GM18507 (cell line): Measurements from ENCODE around the gene STEAP3.

ENCODE experiments used
- DNase-seq: peaks from one replicate; pipeline ENCODE4 v3.0.0; 2011; ENCODE audit warnings: low read depth; ENCODE audit not compliant: insufficient read length; ENCODE audit errors: extremely low spot score
- FAIRE-seq: peaks from 2 replicates; lab custom pipeline; 2011; peaks lifted over from hg19 to GRCh38; lab: Jason Lieb, UNC

STEAP3 gene

DNA sequence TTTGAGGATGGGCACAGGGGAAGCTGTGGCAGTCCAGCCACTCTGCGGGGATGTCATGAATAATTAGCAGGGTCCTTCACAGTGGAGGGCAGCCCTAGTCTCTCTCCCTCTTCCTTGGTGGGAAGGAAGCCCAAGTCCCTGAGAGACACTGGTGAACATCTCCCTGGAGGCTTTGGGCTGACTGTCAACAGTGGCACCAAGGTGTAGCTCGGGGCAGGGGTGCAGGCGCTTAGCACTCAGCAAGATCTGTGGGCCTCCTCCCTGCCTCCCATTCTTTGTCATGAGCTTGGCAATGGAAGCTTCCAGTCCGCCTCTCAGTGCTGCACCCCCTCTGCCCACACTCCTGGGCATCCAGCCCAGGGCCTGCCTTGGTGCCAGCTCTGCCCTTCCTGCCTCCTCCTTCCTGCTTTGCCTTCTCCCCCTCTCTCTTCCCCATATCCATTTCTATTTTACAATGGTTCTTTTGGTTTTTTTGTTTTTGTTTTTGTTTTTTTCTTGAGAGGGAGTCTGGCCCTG lies 59.4 kb downstream of the STEAP3 start:
- no peak for FAIRE-seq

DNA sequence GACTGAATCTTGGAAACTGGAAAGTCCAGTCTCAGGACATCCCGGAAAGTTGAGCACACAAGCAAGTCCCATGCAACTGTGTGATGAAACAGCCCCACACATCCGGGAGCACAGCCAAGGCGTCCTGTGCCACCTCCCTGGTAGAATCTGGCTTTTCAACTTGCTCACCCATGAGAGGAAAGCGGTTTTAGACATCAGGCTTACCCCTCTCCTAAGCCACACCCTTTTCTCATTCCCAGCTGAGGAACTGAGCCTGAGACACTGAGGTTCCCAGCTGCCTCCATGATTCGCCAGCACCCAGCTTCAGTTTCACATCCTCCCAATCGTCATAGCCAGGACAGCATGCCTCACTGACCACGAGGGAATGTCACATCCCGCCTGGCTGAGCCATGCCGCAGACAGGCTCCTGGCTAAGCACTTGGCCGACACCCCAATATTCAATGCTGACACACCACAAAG lies 60.3 kb downstream of the STEAP3 start:
- DNase-seq (no peak), FAIRE-seq (no peak)

More for the DNA sequence above, 59.4 kb downstream of the STEAP3 start:
- no peak for DNase-seq

DNA sequence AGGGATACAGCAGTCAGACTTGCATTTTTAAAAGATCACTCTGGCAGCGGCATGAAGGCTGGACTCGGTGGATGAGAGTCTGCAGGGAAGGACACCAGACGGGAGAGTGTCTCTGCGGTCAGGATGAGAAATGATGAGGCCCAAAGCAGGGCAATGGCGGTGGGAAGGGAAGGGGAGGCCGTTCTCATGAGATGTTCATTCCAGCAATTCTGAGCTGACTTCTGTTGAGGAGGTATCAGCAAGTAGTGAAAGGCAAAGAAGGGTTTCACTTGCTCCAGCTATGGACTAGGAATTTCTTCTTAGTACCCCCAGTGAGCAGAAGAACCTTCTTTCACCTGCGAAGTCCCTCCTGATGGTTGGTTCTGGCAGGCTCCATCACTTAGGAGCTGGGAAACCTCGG lies 63.0 kb downstream of the STEAP3 start:
- DNase-seq (no peak), FAIRE-seq (no peak)

- DNase-seq, result no peak
- FAIRE-seq, result no peak
Measured at GRCh38 chr2:119288576-119288975, 64.9 kb downstream of the STEAP3 start.

DNA sequence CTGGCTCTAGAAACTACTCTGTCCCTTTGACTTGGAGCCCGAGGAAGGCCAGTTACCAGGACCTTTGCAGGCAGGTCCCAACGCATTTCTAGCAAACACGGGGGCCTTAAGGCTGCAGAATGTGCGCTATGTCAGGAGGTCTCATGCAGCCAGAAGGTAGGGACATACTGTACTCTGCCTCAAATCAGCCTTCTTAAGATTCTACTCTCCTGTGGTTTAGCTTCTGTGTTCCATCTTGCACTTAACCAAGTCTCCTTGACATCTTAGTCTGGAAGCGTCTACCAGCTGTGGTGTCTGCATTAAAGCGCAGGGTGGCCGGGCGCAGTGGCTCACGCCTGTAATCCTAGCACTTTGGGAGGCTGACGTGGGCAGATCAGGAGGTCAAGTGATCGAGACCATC lies 65.5 kb downstream of the STEAP3 start:
- no peak for DNase-seq
- FAIRE-seq, result no peak

DNA sequence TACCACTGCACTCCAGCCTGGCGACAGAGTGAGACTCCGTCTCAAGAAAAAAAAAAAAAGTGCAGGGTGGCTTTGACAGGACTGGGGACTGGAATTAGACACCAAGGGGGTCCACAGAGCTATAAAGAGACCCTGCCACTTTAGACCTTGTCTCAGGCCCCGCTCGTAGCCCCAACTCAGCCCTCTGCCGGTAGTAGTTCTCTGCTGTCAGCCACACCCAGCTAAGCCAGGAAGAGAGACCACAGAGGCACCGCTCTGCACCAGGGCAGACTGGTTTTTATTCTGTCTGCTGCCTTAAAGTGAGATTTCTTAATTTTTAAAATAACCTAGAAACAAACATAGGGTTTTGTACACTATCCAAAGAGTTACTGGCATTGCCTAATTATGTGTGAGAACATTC lies 66.0 kb downstream of the STEAP3 start:
- no peak for DNase-seq
- no peak for FAIRE-seq

DNA sequence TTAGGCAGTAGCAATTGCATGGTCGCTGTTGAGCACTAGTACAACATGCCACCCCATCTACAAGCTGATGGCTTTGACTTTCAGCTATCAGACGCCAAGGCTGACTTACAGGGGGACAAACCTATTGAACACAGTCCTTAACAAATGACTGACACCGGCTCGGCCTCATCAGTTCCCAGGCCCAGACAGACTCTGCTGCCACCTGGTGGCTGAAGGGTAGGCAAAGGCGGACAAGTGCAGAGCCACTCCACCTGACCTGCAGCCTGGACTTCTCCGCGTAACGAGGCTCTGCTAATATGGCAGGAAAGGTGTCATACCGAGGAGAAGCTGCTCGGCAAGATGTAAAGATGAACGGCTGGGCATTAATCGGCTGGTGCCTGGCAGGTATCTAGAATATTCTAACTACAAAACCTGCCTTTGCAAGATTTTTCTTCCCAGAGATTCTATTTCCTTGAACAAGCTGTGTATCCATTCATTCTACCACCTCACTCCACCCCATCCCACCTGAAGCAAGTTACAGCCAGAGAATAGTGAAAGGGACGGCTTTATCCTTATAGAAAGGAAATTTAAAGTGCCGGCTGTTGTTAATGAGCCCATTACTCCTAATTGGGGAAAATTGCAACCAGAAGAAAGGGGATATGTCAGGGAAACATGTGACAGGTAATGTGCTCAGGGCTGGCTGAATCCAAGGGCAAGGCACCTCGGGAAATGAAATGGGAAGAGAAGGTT lies 67.4 kb downstream of the STEAP3 start:
- no peak for DNase-seq
- FAIRE-seq, result no peak

DNA sequence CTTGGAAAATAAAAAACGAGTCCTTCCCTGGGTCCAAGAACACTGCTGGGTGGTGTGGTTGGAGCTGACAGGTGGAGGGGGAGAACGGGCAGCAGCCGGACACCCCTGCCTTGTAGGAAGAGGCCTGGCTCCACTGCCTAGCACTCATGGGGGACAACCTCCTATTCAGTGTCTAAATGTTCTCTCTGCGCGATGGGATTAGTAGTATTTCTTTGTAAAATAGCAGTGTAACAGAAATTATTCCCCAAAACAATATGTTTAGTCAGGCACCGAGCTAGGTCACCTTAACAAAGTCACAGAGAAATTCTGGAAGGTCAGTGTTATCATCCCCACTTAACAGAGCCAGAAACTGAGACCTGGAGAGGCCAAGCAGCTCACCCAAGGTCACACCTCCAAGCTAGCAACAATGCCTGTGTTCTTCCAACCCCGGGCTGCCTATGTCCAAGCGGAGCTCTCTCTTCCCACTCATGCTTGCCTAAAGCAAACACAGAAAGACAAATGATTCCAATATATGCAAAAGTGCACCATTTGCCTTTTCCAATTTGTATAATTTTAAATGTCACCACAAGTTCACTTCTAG lies 68.0 kb downstream of the STEAP3 start:
- FAIRE-seq, result no peak

GRCh38 chr2:119292226-119292625 lies 68.6 kb downstream of the STEAP3 start:
- FAIRE-seq (no peak), DNase-seq (no peak)

More for the DNA sequence above, 68.0 kb downstream of the STEAP3 start:
- DNase-seq, result no peak

GRCh38 chr2:119293254-119293653 lies 69.6 kb downstream of the STEAP3 start:
- DNase-seq (no peak), FAIRE-seq (no peak)

DNA sequence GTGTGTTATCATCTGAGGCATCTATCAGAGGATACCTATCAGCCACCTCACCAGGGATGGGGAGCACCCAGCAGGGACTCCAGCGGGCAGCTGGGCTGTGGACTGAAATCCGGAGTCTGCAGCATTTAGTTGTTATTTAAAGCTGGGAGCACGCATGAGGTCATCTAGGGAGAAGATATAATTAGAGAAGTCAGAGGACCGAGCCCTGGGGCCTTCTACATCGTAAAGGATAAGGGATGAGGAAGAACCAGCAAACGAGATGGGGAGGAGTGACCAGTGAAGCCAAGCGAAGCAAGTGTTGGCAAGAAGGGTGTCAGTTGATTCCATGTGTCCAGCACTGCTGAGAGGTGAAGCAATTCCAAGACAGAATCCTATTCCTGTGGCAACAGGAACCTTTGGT lies 70.3 kb downstream of the STEAP3 start:
- FAIRE-seq, result no peak
- no peak for DNase-seq

GRCh38 chr2:119294671-119295070 lies 71.0 kb downstream of the STEAP3 start:
- no peak for FAIRE-seq
- no peak for DNase-seq

DNA sequence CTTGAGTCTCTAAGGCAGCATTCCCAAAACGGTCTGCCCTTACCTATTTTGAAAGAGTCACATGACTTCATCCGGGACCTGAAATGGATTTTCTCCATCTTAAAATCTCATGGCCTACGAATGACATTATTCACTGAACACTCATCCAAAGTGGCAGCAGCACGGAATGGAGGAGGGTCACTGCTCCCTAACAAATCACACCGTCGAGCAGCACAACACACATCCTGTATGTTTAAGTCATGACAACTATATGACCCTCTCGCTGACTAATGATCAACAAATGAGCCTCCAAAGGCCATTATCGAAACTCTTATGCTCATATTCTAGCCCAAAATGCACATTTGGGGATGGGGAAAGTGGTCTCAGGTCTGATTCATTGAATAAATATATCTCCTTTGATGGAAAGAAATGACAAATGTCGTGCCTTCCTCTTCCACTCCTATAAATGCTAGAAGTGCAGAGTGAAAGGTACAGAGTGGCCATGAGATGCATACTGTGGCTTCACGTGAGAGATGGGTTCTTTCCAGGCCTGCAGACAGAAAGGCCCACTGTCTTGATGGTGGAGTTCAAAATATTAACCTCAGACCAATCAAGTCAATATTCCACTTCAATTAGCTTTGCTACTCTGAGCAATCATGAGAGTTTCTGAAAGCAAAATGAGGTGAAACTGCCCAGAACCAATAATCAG lies 72.2 kb downstream of the STEAP3 start:
- no peak for DNase-seq
- no peak for FAIRE-seq

DNA sequence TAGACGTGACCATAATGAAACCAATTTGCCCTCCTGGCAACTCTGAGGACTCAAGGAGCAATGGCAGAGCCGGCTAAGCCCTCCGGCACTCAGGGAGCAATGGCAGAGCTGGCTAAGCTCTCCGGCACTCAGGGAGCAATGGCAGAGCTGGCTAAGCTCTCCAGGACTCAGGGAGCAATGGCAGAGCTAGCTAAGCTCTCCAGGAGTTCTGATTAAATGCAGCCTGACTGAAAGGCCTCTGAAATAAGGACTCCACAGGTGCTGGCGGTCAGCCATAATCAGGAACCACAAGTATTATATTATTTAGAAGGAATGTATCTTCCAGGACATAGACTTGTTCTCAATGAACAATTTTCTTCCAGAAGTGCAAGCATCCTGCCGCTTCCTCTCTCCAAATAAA lies 77.8 kb downstream of the STEAP3 start:
- no peak for DNase-seq
- FAIRE-seq, result no peak

GRCh38 chr2:119304847-119305246 lies 81.2 kb downstream of the STEAP3 start:
- no peak for FAIRE-seq

DNA sequence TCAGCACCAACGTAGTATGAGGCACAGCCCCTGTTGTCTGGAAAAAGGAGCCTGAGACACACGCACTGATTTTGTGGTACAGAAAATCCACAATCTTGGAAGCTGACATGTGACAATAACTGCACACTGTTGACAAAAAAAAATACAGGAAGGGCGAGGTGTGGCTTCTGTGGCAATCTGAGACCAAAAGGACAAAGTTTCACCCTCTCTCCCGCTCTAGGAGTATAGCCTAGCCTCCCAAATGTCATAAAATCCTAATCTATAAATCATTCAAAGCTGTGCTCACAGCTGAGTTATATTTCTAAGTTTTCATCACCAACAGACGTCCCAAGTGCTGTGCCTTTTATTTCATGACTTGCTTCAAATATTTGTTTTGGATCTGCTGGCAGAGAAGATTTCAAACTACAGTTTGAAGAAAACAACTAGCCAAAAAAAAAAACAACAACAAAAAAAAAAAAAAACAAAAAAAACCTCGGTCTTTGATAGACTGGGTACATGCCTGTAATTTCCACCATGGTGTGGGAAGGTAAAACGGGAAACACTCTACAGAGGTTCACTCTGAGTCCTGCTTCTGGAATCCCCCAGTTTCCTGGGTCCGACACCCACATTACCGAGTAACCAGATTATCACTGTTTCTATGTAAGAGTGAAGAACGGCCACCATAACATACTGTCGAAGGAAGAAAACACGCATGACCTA lies 82.0 kb downstream of the STEAP3 start:
- DNase-seq (no peak), FAIRE-seq (no peak)

More at GRCh38 chr2:119304847-119305246, 81.2 kb downstream of the STEAP3 start:
- no peak for DNase-seq

DNA sequence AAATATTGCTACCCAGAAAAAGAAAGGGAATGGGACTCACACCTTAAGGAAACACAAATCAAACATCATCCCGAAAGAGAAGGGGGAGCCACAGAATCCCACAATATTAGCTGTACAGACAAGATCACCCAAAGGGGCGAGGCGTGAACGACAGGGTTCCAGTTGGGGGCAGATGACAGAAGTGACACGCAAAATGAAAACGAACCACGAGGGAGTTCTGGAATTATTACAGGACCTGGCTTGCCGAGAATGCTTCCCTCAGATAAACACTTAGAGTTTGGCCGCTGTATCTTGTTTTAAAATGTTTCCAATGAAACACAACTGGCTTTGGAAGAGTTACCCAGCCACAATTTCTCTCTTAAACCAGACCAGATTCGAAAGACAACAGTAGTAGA lies 82.6 kb downstream of the STEAP3 start:
- FAIRE-seq (no peak), DNase-seq (no peak)

DNA sequence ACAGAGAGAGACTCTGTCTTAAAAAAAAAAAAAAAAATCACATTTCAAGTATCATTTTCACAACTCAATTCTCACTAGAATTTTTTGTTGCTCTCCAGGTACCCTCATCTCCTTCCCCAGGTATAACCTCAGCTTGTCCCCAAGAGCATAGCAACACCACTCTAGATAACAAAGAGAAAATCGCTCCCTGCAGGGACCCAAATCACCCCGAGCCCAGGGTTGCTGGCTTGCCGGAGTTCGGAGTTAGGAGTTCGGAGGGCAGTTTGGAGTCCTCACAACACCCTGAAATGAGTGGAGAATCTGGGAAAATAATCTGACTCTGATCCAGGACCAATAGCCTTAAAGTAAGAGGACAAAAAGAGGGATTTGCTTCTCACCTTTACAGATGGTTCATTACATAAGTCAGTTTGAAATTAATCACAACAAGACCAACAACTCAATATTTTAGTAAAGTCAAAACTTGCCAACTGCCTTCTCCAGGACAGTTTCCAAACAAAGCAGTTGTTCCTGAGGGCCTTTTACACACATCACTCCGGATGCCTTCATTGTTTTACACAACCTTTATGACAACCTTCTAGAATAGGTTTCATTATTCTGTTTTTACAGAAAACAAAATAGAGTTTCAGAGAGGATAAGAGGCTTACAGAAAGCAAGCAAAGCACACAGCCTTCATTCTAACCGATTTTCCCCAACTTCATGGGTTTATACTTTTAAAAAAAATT lies 83.9 kb downstream of the STEAP3 start:
- DNase-seq, result no peak

GRCh38 chr2:119308793-119309330 lies 85.2 kb downstream of the STEAP3 start:
- FAIRE-seq (no peak), DNase-seq (no peak)

More for the DNA sequence above, 83.9 kb downstream of the STEAP3 start:
- no peak for FAIRE-seq
